ENCODE results near the gene SLC49A4. TPM values are rescaled to one million over a fixed set of nuclear protein-coding genes. Genes with fewer than 3 reads are reported as not detected.

Gene SLC49A4, protein sequence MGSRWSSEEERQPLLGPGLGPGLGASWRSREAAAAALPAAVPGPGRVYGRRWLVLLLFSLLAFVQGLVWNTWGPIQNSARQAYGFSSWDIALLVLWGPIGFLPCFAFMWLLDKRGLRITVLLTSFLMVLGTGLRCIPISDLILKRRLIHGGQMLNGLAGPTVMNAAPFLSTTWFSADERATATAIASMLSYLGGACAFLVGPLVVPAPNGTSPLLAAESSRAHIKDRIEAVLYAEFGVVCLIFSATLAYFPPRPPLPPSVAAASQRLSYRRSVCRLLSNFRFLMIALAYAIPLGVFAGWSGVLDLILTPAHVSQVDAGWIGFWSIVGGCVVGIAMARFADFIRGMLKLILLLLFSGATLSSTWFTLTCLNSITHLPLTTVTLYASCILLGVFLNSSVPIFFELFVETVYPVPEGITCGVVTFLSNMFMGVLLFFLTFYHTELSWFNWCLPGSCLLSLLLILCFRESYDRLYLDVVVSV
- 8.9 and 11.1 TPM in 2 replicates for total RNA-seq

DNA sequence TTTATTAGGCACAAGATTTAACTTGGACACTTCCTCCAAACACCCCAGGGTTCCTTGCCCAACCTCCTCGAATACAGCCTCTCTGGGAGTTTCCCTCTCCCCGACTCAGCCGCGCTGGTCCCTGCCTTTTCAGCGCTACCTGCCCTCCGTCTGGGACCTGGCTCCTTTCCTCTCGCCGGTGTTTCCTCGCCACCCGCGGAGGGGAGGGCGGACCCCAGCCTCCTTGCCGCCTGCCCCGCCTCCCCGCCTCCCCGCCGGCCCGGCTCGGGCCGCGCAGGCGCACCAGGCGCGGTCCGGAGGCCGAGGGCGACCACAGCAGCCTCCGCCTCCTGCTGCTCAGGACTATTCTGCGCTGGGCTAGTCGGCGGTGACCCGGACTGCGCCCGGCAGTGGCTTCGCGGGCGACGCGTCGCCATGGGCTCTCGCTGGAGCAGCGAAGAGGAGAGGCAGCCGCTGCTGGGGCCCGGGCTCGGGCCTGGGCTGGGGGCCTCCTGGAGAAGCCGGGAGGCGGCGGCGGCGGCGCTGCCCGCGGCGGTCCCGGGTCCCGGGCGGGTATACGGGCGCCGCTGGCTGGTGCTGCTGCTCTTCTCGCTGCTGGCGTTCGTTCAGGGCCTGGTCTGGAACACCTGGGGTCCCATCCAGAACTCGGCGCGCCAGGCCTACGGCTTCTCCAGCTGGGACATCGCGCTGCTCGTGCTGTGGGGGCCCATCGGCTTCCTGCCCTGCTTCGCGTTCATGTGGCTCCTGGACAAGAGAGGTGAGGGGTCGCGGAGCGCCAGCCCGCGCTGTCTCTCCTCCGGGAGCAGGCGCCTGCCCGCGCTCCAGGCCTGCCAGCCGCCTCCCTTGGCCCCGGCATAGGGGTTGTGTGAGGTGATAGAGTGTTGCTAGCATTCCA lies at the start of gene SLC49A4:
SLC49A4 (plus strand) TSS at position 291 of the 895 bp plus-strand sequence; CDS start at position 415, 124 bp downstream.

DNA sequence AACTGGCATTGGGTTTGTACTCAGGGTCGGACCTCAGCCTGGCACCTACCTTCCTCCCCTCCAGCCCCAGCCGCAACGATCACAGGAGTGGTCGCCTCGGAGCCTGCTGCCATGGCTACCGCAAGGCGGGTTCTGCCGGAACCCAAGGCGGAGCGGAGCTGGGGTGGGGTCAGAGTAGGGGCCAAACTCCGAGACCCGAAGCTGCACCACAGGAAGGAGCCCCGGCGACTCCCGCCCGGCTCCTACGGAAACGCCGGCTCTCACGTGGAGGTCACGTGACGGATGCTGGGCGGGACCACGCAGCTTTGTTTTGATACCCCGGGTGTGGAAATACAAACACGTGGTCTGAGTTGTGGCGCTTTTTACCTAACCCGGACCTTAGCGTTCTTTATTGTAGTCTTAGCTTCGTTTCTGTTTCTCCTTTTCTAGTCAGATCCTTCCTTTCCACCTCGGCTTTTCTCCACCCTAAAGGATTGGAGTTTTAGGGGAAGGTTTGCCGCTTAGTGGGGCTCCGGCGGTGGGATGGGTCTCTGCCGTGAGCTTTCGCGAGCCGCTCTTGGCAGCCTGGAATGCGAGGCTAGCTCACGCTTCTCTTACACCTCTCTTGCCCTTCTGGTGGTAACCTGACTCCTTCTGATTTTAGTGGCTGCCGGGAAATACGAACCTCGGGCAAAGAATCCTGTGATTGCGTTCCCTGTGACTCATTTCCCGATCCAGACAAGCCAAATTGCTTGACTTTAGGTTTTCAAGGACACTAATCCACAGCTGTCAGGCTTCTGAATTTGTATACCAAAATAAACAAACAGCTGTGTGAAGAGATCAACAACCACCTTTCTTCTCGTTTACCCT lies 1.1 kb upstream of the SLC49A4 start, which contains the start of gene HSPBAP1:
HSPBAP1 (minus strand) TSS at position 264 of the 849 bp plus-strand sequence; CDS start at position 113, 151 bp downstream.

Other genes with a start within 250 kb of the SLC49A4 start
- gene PARP9, start 230.8 kb upstream of the SLC49A4 start, total RNA-seq = 16.8 and 21.5 TPM in 2 replicates
- gene DTX3L, start 230.7 kb upstream of the SLC49A4 start, total RNA-seq = 14.2 and 27.8 TPM in 2 replicates
- gene PARP15, start 217.4 kb upstream of the SLC49A4 start, total RNA-seq = 0.32 and 0.38 TPM in 2 replicates
- gene PARP14, start 114.2 kb upstream of the SLC49A4 start, total RNA-seq = 93.1 and 159 TPM in 2 replicates
- 7.6 and 10.0 TPM in 2 replicates for gene HSPBAP1, start 1.2 kb upstream of the SLC49A4 start, total RNA-seq
- under 0.01 and 0.06 TPM in 2 replicates for gene SEMA5B, start 232.7 kb downstream of the SLC49A4 start, total RNA-seq

Data from bladder microvascular endothelial cell (primary cell).